Measurements from ENCODE around the gene ADCY1. TPM values are rescaled to one million over a fixed set of nuclear protein-coding genes. Genes with fewer than 3 reads are reported as not detected.
"Not testable (repeated sequence)": the region's sequence is repeated elsewhere in the genome, so short reads cannot be mapped to it uniquely, and the experiment has no call there.

Gene ADCY1
- 1 to 10 TPM in 1 of 4 donors, under 1 TPM in 2, not detected in 1; under 0.01 to 1.0 (median 0.88) TPM for polyA plus RNA-seq
- long read RNA-seq, donor 1: 0 reads
- long read RNA-seq, donor 2: 0 reads
- long read RNA-seq, donor 3: 0 reads
- long read RNA-seq, donor 4: 0 reads
- long read RNA-seq, donor 5: 0 reads
- long read RNA-seq, donor 6: 0 reads
- long read RNA-seq, donor 7, full-length matches to known transcripts: 2 of 2 reads
- long read RNA-seq, donor 7, partial matches to known transcripts: 0 of 2 reads
- long read RNA-seq, donor 7, other reads (novel, unspliced or antisense): 0 of 2 reads
- long read RNA-seq, donor 8: 0 reads
- long read RNA-seq, donor 9: 0 reads
- long read RNA-seq, donor 10: 0 reads

DNA sequence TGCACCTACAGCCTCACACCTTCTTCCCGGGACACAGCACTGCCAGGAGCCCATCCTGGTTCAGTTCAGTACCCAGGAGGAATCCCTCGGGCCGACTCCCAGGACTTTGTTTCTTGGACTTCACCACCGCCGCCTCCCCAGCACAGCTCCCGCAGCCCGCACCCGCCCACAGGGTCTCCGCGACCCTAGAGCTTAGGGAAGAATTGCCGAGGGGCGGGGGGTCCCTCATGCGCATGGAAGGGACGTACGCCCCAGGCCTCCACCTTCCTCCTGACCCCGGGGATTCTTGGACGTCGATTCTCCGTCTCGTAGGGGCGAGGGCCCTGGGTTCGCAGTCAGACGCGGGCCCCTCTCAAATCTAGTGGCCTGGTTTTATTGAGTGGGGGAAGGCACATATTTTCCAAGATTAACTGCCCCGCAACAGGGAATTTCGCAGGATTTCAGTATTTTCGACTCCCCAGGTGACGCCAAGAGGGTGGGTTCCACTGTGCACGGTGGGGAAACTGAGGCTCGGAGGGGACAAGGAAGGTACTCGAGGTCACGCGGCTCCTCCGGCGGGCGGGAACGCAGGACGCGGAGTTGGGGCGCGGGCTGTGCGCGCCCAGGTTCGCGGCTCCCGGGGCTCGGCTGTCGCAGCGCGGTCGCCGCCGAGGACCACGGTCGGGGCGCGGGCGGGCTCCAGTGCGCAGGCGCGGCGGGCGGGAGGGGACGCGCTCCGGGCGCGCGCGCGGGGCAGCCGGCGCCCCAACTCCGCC lies at the start of gene ADCY1:
TSS of gene ADCY1 (plus strand) at position 708 of the 755 bp plus-strand sequence. CDS start 176 bp downstream, outside the sequence.
- peak within 1 kb of the TSS in 2 of 3 donors; percentile 32 to 46 for H3K4me3 ChIP-seq (ENCODE audit: low read depth in 1 of 3, low read length in 3 of 3)
- WGBS, 3 donors: 4 to 8% (median 6%) methylated on average over 36 to 74 of the region's 74 CpGs
- FAIRE-seq (no peak), DNase-seq (peak in 1 of 2 donors; percentile 39)
- H3K27me3 ChIP-seq (ENCODE audit: control insufficient read depth in 3 of 3, insufficient read depth in 3 of 3, low read length in 3 of 3): peaks cover 7 to 58% (median 16%) of the 10 kb centered on the region in 3 donors
- peaks cover 0 to 12% (median 0%) of the 10 kb centered on the region in 3 donors for H3K4me1 ChIP-seq (ENCODE audit: control insufficient read depth in 3 of 3, insufficient read depth in 2 of 3, low read depth in 1 of 3, low read length in 2 of 3)
- no peaks in the 10 kb centered on the region for H3K9me3 ChIP-seq (ENCODE audit: control insufficient read depth in 2 of 2, insufficient read depth in 1 of 2, low read depth in 1 of 2, low read length in 1 of 2)
- H3K27ac ChIP-seq (ENCODE audit: low read depth in 1 of 3, low read length in 2 of 3): no peak within 1 kb of the TSS
- H3K36me3 ChIP-seq (ENCODE audit: control insufficient read depth in 3 of 3, insufficient read depth in 2 of 3, low read depth in 1 of 3, low read length in 3 of 3): no peaks in the 10 kb centered on the region

DNA sequence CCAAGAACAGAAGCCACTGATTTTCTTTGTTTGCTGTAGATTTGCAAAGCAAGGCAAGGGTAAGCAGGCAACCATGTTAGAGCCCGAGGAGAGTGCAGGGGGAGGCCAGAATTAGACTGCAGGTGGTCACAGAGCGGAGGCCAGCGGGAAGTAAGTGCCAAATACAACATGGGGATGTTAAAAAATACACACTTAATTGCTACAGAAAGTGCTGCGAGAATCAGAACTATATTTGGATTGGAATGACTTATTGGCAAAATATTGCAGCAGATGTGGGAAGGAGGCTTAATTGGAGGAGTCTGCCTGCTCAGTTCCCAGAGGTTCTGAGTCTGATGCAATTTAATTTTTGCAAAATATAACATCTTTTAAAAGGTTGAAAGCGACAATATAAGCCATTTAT lies 49.7 kb upstream of the ADCY1 start:
- FAIRE-seq (no peak), DNase-seq (no peak)
- no peaks in the 10 kb centered on the region for H3K27me3 ChIP-seq (ENCODE audit: control insufficient read depth in 3 of 3, insufficient read depth in 3 of 3, low read length in 3 of 3)
- H3K36me3 ChIP-seq (ENCODE audit: control insufficient read depth in 3 of 3, insufficient read depth in 2 of 3, low read depth in 1 of 3, low read length in 3 of 3): no peaks in the 10 kb centered on the region
- H3K27ac ChIP-seq (ENCODE audit: low read depth in 1 of 3, low read length in 2 of 3): no peak overlapping the region
- no peak overlapping the region for H3K4me3 ChIP-seq (ENCODE audit: low read depth in 1 of 3, low read length in 3 of 3)
- 55 to 64% (median 57%) methylated on average over 5 of the region's 5 CpGs for WGBS, 3 donors
- peaks cover 0 to 2% of the 10 kb centered on the region in 2 donors for H3K9me3 ChIP-seq (ENCODE audit: control insufficient read depth in 2 of 2, insufficient read depth in 1 of 2, low read depth in 1 of 2, low read length in 1 of 2)
- H3K4me1 ChIP-seq (ENCODE audit: control insufficient read depth in 3 of 3, insufficient read depth in 2 of 3, low read depth in 1 of 3, low read length in 2 of 3): no peaks in the 10 kb centered on the region

DNA sequence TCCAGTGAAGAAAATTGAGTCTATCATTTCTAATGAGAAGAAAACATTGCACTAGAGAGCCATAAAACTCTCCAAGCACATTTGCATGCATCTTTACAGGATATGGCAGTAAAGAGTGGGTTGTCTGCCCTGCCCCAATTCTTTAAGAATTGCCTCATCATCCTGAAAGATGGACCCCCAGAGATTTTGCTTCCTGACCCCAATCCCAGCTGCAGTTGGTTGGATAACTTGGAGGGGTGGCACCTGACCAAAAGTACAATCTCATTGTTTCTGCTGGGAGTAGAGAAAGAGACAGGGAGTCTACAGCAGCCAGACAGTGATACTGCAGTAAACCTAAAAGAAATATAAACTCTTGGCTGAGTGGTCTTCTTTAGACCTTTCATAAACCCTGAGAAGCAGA lies 49.1 kb upstream of the ADCY1 start:
- DNase-seq (no peak), FAIRE-seq (no peak)
- Histone ChIP-seq H3K9me3 (ENCODE audit: control insufficient read depth in 2 of 2, insufficient read depth in 1 of 2, low read depth in 1 of 2, low read length in 1 of 2) (no peaks in the 10 kb centered on the region), H3K4me3 (ENCODE audit: low read depth in 1 of 3, low read length in 3 of 3) (no peak overlapping the region), H3K27me3 (ENCODE audit: control insufficient read depth in 3 of 3, insufficient read depth in 3 of 3, low read length in 3 of 3) (no peaks in the 10 kb centered on the region), H3K4me1 (ENCODE audit: control insufficient read depth in 3 of 3, insufficient read depth in 2 of 3, low read depth in 1 of 3, low read length in 2 of 3) (no peaks in the 10 kb centered on the region), H3K27ac (ENCODE audit: low read depth in 1 of 3, low read length in 2 of 3) (no peak overlapping the region), H3K36me3 (ENCODE audit: control insufficient read depth in 3 of 3, insufficient read depth in 2 of 3, low read depth in 1 of 3, low read length in 3 of 3) (no peaks in the 10 kb centered on the region)

- no peak overlapping the region for H3K27ac ChIP-seq (ENCODE audit: low read depth in 1 of 3, low read length in 2 of 3)
- no peak for FAIRE-seq
- no peaks in the 10 kb centered on the region for H3K27me3 ChIP-seq (ENCODE audit: control insufficient read depth in 3 of 3, insufficient read depth in 3 of 3, low read length in 3 of 3)
- H3K4me1 ChIP-seq (ENCODE audit: control insufficient read depth in 3 of 3, insufficient read depth in 2 of 3, low read depth in 1 of 3, low read length in 2 of 3): no peaks in the 10 kb centered on the region
- H3K9me3 ChIP-seq (ENCODE audit: control insufficient read depth in 2 of 2, insufficient read depth in 1 of 2, low read depth in 1 of 2, low read length in 1 of 2): no peaks in the 10 kb centered on the region
- no peaks in the 10 kb centered on the region for H3K36me3 ChIP-seq (ENCODE audit: control insufficient read depth in 3 of 3, insufficient read depth in 2 of 3, low read depth in 1 of 3, low read length in 3 of 3)
- H3K4me3 ChIP-seq (ENCODE audit: low read depth in 1 of 3, low read length in 3 of 3): no peak overlapping the region
- WGBS, 3 donors: 12 to 30% (median 23%) methylated on average over 3 of the region's 3 CpGs
- DNase-seq: no peak
These were observed 30.7 kb upstream of the ADCY1 start for GRCh38 chr7:45543473-45543872.

DNA sequence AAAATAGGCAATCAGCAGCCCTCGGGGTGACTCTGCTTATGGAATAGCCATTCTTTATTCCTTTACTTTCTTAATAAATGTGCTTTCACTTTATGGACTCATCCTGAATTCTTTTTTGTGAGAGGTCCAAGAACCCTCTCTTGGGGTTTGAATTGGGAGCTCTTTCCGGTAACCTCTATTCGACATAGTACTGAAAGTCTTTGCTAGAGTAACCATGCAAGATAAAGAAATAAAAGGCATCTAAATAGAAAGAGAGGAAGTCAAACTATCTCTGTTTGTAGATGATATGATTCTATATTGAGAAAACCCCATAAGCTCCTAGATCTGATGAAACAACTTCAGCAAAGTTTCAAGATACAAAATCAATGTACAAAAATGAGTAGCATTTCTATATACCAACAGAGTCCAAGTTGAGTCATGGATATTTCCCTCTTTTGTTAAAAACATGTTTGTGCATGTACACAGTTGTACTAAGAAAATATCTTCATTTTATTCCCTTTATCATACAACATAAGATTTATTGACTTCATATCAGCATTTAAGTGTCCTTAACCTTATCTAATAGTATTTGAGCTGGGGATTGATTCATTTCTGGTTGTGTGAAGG lies 29.0 kb upstream of the ADCY1 start:
- WGBS, 3 donors: 75 to 89% (median 79%) methylated on average over 3 of the region's 3 CpGs
- not testable (repeated sequence) for FAIRE-seq

GRCh38 chr7:45548917-45549316 lies 25.3 kb upstream of the ADCY1 start:
- not testable (repeated sequence) for FAIRE-seq

More for the DNA sequence above, 29.0 kb upstream of the ADCY1 start:
- H3K27me3 ChIP-seq (ENCODE audit: control insufficient read depth in 3 of 3, insufficient read depth in 3 of 3, low read length in 3 of 3); DNase-seq; H3K9me3 ChIP-seq (ENCODE audit: control insufficient read depth in 2 of 2, insufficient read depth in 1 of 2, low read depth in 1 of 2, low read length in 1 of 2); H3K36me3 ChIP-seq (ENCODE audit: control insufficient read depth in 3 of 3, insufficient read depth in 2 of 3, low read depth in 1 of 3, low read length in 3 of 3); H3K4me3 ChIP-seq (ENCODE audit: low read depth in 1 of 3, low read length in 3 of 3); H3K27ac ChIP-seq (ENCODE audit: low read depth in 1 of 3, low read length in 2 of 3); H3K4me1 ChIP-seq (ENCODE audit: control insufficient read depth in 3 of 3, insufficient read depth in 2 of 3, low read depth in 1 of 3, low read length in 2 of 3): not testable (repeated sequence)

GRCh38 chr7:45563401-45563800 lies 10.8 kb upstream of the ADCY1 start:
- WGBS, 3 donors: 80 to 86% (median 86%) methylated on average over 2 of the region's 2 CpGs
- no peak for FAIRE-seq
- H3K4me3 ChIP-seq (ENCODE audit: low read depth in 1 of 3, low read length in 3 of 3): no peak overlapping the region
- H3K9me3 ChIP-seq (ENCODE audit: control insufficient read depth in 2 of 2, insufficient read depth in 1 of 2, low read depth in 1 of 2, low read length in 1 of 2): peaks cover 0 to 15% of the 10 kb centered on the region in 2 donors
- no peak for DNase-seq
- no peaks in the 10 kb centered on the region for H3K36me3 ChIP-seq (ENCODE audit: control insufficient read depth in 3 of 3, insufficient read depth in 2 of 3, low read depth in 1 of 3, low read length in 3 of 3)
- no peaks in the 10 kb centered on the region for H3K4me1 ChIP-seq (ENCODE audit: control insufficient read depth in 3 of 3, insufficient read depth in 2 of 3, low read depth in 1 of 3, low read length in 2 of 3)
- H3K27me3 ChIP-seq (ENCODE audit: control insufficient read depth in 3 of 3, insufficient read depth in 3 of 3, low read length in 3 of 3): peaks cover 0 to 10% (median 0%) of the 10 kb centered on the region in 3 donors
- H3K27ac ChIP-seq (ENCODE audit: low read depth in 1 of 3, low read length in 2 of 3): no peak overlapping the region

More at GRCh38 chr7:45548917-45549316, 25.3 kb upstream of the ADCY1 start:
- not testable (repeated sequence) for H3K36me3 ChIP-seq (ENCODE audit: control insufficient read depth in 3 of 3, insufficient read depth in 2 of 3, low read depth in 1 of 3, low read length in 3 of 3); H3K4me1 ChIP-seq (ENCODE audit: control insufficient read depth in 3 of 3, insufficient read depth in 2 of 3, low read depth in 1 of 3, low read length in 2 of 3); H3K27me3 ChIP-seq (ENCODE audit: control insufficient read depth in 3 of 3, insufficient read depth in 3 of 3, low read length in 3 of 3); H3K27ac ChIP-seq (ENCODE audit: low read depth in 1 of 3, low read length in 2 of 3); DNase-seq; H3K4me3 ChIP-seq (ENCODE audit: low read depth in 1 of 3, low read length in 3 of 3); H3K9me3 ChIP-seq (ENCODE audit: control insufficient read depth in 2 of 2, insufficient read depth in 1 of 2, low read depth in 1 of 2, low read length in 1 of 2)
- 75 to 90% (median 80%) methylated on average over 1 to 2 of the region's 2 CpGs for WGBS, 3 donors

- H3K36me3 ChIP-seq (ENCODE audit: control insufficient read depth in 3 of 3, insufficient read depth in 2 of 3, low read depth in 1 of 3, low read length in 3 of 3): no peaks in the 10 kb centered on the region
- WGBS, 3 donors: 46 to 61% (median 59%) methylated on average over 10 to 12 of the region's 12 CpGs
- FAIRE-seq (no peak), DNase-seq (no peak)
- H3K27me3 ChIP-seq (ENCODE audit: control insufficient read depth in 3 of 3, insufficient read depth in 3 of 3, low read length in 3 of 3): peaks cover 0 to 10% (median 0%) of the 10 kb centered on the region in 3 donors
- no peaks in the 10 kb centered on the region for H3K4me1 ChIP-seq (ENCODE audit: control insufficient read depth in 3 of 3, insufficient read depth in 2 of 3, low read depth in 1 of 3, low read length in 2 of 3)
- peaks cover 0 to 13% of the 10 kb centered on the region in 2 donors for H3K9me3 ChIP-seq (ENCODE audit: control insufficient read depth in 2 of 2, insufficient read depth in 1 of 2, low read depth in 1 of 2, low read length in 1 of 2)
- no peak overlapping the region for H3K4me3 ChIP-seq (ENCODE audit: low read depth in 1 of 3, low read length in 3 of 3)
- H3K27ac ChIP-seq (ENCODE audit: low read depth in 1 of 3, low read length in 2 of 3): no peak overlapping the region
These were observed 10.2 kb upstream of the ADCY1 start for GRCh38 chr7:45563941-45564461.
